ENCODE data around the gene PLD4. TPM values are rescaled to one million over a fixed set of nuclear protein-coding genes. Genes with fewer than 3 reads are reported as not detected.
A peak's percentile ranks its signal among the peaks of the same experiment; 100 is the strongest.

Gene PLD4
- total RNA-seq, 4 donors from 2014 or later, result 0.84 to 2.6 (median 1.2) TPM

- intact Hi-C loops (cut with DNase I; ENCODE audit: low total_unique reads), result no loop called here
- WGBS, 2 donors, result 23 to 42% methylated on average over 17 to 22 of the region's 28 CpGs
- H3K4me3 ChIP-seq (ENCODE audit: low read depth, poor library complexity, severe bottlenecking), result no peak overlapping the region
- peak; percentile 85 to 97 for DNase-seq (ENCODE audit: low spot score in 2 of 2)
- no peak for TF ChIP-seq CTCF (IDR thresholded peaks at IDR 0.05)
- no peak for TF ChIP-seq POLR2A (IDR thresholded peaks at IDR 0.05)
Observed at GRCh38 chr14:104972301-104973134, 47.8 kb downstream of the PLD4 start.

GRCh38 chr14:104973135-104973384 is 48.4 kb downstream of the PLD4 start:
- peak in 1 of 2 donors; percentile 98 for DNase-seq (ENCODE audit: low spot score in 2 of 2)
- WGBS, 2 donors, result 20 to 34% methylated on average over 7 to 12 of the region's 12 CpGs
- intact Hi-C loops (cut with DNase I; ENCODE audit: low total_unique reads), result no loop called here
- no peak for TF ChIP-seq CTCF (IDR thresholded peaks at IDR 0.05)
- no peak for TF ChIP-seq POLR2A (IDR thresholded peaks at IDR 0.05)
- H3K4me3 ChIP-seq (ENCODE audit: low read depth, poor library complexity, severe bottlenecking), result no peak overlapping the region

GRCh38 chr14:104973385-104974145 is 48.9 kb downstream of the PLD4 start:
- H3K4me3 ChIP-seq (ENCODE audit: low read depth, poor library complexity, severe bottlenecking), result no peak overlapping the region
- intact Hi-C loops (cut with DNase I; ENCODE audit: low total_unique reads), result no loop called here
- TF ChIP-seq POLR2A (IDR thresholded peaks at IDR 0.05), result no peak
- no peak for TF ChIP-seq CTCF (IDR thresholded peaks at IDR 0.05)
- DNase-seq (ENCODE audit: low spot score in 2 of 2), result peak; percentile 90 to 96
- 7 to 22% methylated on average over 16 to 21 of the region's 23 CpGs for WGBS, 2 donors

GRCh38 chr14:104974146-104974541 is 49.5 kb downstream of the PLD4 start:
- intact Hi-C loops (cut with DNase I; ENCODE audit: low total_unique reads), result no loop called here
- WGBS, 2 donors, result 29 to 42% methylated on average over 13 of the region's 13 CpGs

GRCh38 chr14:104974665-104975390 is 50.1 kb downstream of the PLD4 start:
- TF ChIP-seq POLR2A (IDR thresholded peaks at IDR 0.05) (no peak), CTCF (IDR thresholded peaks at IDR 0.05) (no peak)
- WGBS, 2 donors, result 88 to 94% methylated on average over 11 to 13 of the region's 14 CpGs
- intact Hi-C loops (cut with DNase I; ENCODE audit: low total_unique reads), result no loop called here
- no peak for DNase-seq (ENCODE audit: low spot score in 2 of 2)
- H3K4me3 ChIP-seq (ENCODE audit: low read depth, poor library complexity, severe bottlenecking), result no peak overlapping the region

More at GRCh38 chr14:104974146-104974541, 49.5 kb downstream of the PLD4 start:
- TF ChIP-seq POLR2A (IDR thresholded peaks at IDR 0.05) (no peak), CTCF (IDR thresholded peaks at IDR 0.05) (no peak)
- no peak for DNase-seq (ENCODE audit: low spot score in 2 of 2)
- no peak overlapping the region for H3K4me3 ChIP-seq (ENCODE audit: low read depth, poor library complexity, severe bottlenecking)

Data from lower leg skin (tissue), 4 donors.